ENCODE measurements around the gene ANKFY1.
A peak's percentile ranks its signal among the peaks of the same experiment; 100 is the strongest.

The ANKFY1 gene

DNA sequence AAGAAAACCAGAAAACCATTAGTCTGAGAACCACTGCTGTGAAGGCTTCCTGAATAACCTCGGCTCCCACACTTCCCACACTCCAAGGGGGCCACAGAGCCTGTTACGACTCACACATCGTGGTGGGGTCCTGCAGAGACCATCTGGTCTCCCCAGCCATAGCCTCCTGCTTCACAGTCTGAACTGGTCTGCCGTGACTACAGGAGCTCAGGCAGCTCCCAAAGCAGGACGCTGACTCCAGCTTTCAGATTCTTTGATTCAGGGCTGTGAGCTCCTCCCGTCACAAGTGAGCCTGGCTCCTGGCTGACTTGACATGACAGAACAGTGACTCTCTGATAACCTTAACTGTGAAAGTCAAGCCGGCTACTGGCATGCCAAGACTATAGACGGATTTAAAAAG is 83.0 kb downstream of the ANKFY1 start:
- no peak for DNase-seq (ENCODE audit: low read depth)
- TF ChIP-seq, protein P1, sequence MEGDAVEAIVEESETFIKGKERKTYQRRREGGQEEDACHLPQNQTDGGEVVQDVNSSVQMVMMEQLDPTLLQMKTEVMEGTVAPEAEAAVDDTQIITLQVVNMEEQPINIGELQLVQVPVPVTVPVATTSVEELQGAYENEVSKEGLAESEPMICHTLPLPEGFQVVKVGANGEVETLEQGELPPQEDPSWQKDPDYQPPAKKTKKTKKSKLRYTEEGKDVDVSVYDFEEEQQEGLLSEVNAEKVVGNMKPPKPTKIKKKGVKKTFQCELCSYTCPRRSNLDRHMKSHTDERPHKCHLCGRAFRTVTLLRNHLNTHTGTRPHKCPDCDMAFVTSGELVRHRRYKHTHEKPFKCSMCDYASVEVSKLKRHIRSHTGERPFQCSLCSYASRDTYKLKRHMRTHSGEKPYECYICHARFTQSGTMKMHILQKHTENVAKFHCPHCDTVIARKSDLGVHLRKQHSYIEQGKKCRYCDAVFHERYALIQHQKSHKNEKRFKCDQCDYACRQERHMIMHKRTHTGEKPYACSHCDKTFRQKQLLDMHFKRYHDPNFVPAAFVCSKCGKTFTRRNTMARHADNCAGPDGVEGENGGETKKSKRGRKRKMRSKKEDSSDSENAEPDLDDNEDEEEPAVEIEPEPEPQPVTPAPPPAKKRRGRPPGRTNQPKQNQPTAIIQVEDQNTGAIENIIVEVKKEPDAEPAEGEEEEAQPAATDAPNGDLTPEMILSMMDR (IDR thresholded peaks at IDR 0.05; ENCODE audit: insufficient read depth, low read depth, low read length, missing control alignments): no peak
- no peak overlapping the region for H3K4me3 ChIP-seq (ENCODE audit: low read depth, low read length)

DNA sequence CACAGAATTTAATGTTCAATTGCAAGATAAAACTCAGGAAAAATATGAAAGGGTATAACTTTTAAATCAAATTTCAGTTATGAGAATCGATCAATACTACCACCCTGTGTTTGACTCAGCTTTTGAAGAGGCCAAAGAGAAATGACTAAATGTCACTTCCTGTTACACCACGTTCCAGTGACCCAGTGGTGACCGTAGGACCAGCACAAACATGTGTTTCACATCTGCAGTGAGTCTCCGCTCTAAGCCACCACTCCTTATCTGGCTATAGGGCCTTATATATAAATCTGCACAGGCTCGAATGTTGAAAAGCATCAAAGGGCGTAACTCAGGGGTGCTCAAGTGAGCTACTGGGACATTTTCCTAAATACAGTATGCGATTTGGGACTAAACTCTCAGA is 84.7 kb downstream of the ANKFY1 start:
- no peak overlapping the region for H3K4me3 ChIP-seq (ENCODE audit: low read depth, low read length)
- TF ChIP-seq, protein P1 (IDR thresholded peaks at IDR 0.05; ENCODE audit: insufficient read depth, low read depth, low read length, missing control alignments): no peak
- DNase-seq (ENCODE audit: low read depth): no peak

DNA sequence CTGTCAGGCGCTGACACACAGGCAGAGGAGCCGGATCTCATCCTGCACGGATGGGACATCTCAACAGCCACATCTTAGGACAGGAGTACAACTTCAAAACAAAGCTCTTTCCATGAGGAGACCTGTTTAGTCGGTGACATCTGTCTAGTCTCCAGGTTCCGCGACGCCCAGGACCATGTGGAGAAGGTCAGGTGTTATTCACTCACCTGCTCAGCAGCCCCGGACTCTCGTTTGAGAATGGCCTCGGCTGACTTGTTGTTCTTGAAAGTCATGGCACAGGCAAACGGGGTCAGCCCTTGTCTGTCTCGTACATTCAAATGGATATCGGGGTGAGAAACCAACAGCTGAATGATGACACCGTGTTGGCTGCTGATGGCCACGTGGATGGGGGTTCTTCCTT is 85.1 kb downstream of the ANKFY1 start:
- H3K4me3 ChIP-seq (ENCODE audit: low read depth, low read length): no peak overlapping the region
- TF ChIP-seq, protein P1 (IDR thresholded peaks at IDR 0.05; ENCODE audit: insufficient read depth, low read depth, low read length, missing control alignments): no peak

DNA sequence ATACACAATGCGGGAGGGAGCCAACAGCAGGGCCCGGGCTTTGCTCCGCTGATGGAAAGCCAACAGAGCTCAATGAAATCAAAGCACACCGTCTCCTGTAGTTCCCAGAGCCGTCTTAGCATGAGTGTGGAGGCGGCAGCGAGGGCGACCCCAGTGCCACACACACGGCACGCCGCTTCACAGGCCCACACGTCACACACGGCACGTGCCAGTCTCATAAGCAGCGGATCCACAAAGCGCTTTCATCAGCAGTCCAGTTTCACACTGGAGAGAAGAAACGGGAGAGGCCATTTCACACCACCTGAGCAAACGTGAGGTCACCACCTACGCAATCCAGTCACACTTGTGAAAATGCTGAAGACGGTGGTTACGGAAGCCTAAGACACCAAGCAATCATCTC is 86.0 kb downstream of the ANKFY1 start:
- H3K4me3 ChIP-seq (ENCODE audit: low read depth, low read length): no peak overlapping the region
- TF ChIP-seq, protein P1 (IDR thresholded peaks at IDR 0.05; ENCODE audit: insufficient read depth, low read depth, low read length, missing control alignments): no peak
- no peak for DNase-seq (ENCODE audit: low read depth)

More for the DNA sequence above, 85.1 kb downstream of the ANKFY1 start:
- no peak for DNase-seq (ENCODE audit: low read depth)

DNA sequence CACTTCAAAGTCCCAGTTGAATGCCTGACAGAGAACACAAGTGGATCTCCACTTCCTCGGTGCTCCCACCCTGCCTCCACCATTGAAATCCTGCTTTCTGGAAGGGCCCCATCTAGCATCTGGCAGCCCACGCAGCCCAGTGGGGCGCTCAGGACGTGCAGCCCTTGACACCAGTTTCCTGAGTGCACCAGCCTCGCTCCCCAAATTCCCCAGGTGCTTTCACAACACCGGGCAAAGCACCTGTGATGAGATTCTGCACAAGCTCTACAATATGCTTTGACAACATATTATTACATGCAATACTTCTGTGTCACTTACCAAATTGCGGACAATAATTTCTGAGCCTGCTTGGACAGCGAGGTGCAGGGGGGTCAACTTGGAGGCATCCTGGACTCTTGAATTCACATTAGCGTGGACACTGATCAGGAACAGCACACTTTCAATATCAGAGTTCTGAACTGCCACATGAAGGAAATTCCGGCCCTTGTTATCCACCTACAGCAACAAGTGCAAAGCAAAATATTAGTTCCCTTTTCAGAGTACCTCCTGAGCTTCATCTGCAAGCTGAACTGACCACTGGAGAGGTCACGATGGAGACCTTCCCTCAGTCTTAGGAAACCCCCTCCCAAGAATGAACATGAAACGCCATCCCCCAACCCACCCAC is 86.8 kb downstream of the ANKFY1 start:
- DNase-seq (ENCODE audit: low read depth): no peak
- TF ChIP-seq, protein P1 (IDR thresholded peaks at IDR 0.05; ENCODE audit: insufficient read depth, low read depth, low read length, missing control alignments): no peak
- H3K4me3 ChIP-seq (ENCODE audit: low read depth, low read length): no peak overlapping the region

DNA sequence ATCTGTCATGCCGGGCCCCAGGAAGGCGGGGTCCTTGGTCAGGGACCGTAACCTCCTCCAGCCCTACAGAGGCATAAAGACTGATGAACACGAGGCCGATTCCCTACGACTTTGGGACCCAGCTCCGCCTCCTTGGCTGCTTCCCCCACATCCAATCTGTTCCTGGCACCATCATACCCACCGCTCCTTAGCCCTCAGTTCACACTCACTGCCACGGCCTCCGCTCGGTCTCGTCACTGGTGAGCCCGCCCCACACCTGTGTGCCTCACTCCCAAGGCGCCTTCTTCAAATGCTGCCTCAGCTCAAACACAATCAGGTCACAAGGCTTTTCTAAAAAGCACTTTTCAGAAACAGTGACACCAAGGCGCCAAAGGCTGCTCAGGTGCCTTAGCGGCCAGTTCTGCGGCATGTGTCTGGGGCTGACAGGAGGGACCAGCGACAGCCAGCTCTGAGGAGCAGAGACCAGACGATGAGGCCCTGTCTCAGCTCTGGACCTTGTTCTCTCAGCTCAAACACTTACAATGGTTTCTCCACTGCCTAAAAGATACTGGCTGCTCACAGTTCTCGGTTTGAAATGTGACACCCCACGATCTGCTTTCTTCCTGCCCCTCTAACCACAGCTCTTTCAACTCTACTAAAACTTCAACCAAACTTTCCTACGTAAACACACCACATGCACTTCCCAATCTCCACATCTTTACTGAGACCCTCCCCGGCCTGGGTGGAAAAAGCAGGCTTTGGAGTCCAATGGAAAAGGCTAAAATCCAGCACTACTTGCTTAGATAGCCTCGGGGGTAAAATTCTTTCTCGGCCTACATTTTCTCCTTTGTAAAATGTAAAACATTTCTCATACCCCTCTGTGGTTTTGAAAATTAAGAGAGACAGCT is 87.6 kb downstream of the ANKFY1 start:
- no peak overlapping the region for H3K4me3 ChIP-seq (ENCODE audit: low read depth, low read length)
- DNase-seq (ENCODE audit: low read depth): peak; percentile 22
- TF ChIP-seq, protein P1 (IDR thresholded peaks at IDR 0.05; ENCODE audit: insufficient read depth, low read depth, low read length, missing control alignments): no peak

Data from GM12865 (cell line).